Activated CD4-positive, alpha-beta memory T cell treated with anti-CD3 and anti-CD28 coated beads for 36 hours (primary cell): ENCODE results near the gene TMEM9. TPM values are rescaled to one million over a fixed set of nuclear protein-coding genes. Genes with fewer than 3 reads are reported as not detected.

Source experiments
- CTCF ChIA-PET: fragments of 350-600 bp; sonication (Branson Sonifier 250); formaldehyde crosslinking; loops from one replicate; lab custom pipeline; 2021; ENCODE audit warnings: antibody characterized with exemption, inconsistent platforms; lab: Charles Lee
- POLR2A ChIA-PET: fragments of 350-600 bp; sonication (Branson Sonifier 250); formaldehyde crosslinking; loops from one replicate; lab custom pipeline; 2021; ENCODE audit warnings: antibody characterized with exemption; lab: Charles Lee
- DNase-seq: peaks from one replicate; pipeline ENCODE4 v3.0.0-alpha.2; 2020
- H3K27ac Mint-ChIP-seq: one replicate; pipeline ENCODE4 v1.8.0; 2021; ENCODE audit warnings: mixed read lengths
- H3K27me3 Mint-ChIP-seq: one replicate; pipeline ENCODE4 v1.8.0; 2021; ENCODE audit warnings: mixed read lengths
- H3K36me3 Mint-ChIP-seq: one replicate; pipeline ENCODE4 v1.8.0; 2021; ENCODE audit warnings: mixed read lengths
- H3K4me1 Mint-ChIP-seq: one replicate; pipeline ENCODE4 v1.8.0; 2021; ENCODE audit warnings: low read depth, mixed read lengths
- H3K4me3 Mint-ChIP-seq: one replicate; pipeline ENCODE4 v1.8.0; 2021; ENCODE audit warnings: mild to moderate bottlenecking, mixed read lengths
- H3K9me3 Mint-ChIP-seq: one replicate; pipeline ENCODE4 v1.8.0; 2021; ENCODE audit warnings: mixed read lengths
- intact Hi-C: fragments of 100-400 bp; cut with micrococcal nuclease; formaldehyde crosslinking; loops from one replicate; pipeline ENCODE4 v1.15.1; 2023
- total RNA-seq, 2 experiments: library from RNA; stranded (reverse); gene quantifications; one replicate each; pipeline ENCODE4 v1.2.3, GENCODE V29; 2021

TMEM9 gene
- total RNA-seq, 2 experiments from 2014 or later, result 21.7 to 22.5 TPM

- H3K27ac Mint-ChIP-seq, result no peak overlapping the region
- intact Hi-C loops, result loop anchor here (1.0 kb wide), 2 partner anchors 13 to 35 kb away; no protein-coding TSS in a partner anchor
- H3K4me3 Mint-ChIP-seq, result no peak overlapping the region
- H3K36me3 Mint-ChIP-seq, result no peaks in the 10 kb centered on the region
- no peak for DNase-seq
- no peaks in the 10 kb centered on the region for H3K4me1 Mint-ChIP-seq
- H3K27me3 Mint-ChIP-seq, result peaks cover 31% of the 10 kb centered on the region
- CTCF ChIA-PET, result interaction anchor here (0.7 to 1.6 kb wide), 8 partner anchors 9 to 71 kb away, joined by 3 to 6 read pairs (median 3); no protein-coding TSS in a partner anchor
- no peaks in the 10 kb centered on the region for H3K9me3 Mint-ChIP-seq
- POLR2A ChIA-PET, result no interaction called here
These were observed 30.2 kb upstream of the TMEM9 start for GRCh38 chr1:201184307-201185122.

- ChIA-PET CTCF (interaction anchor here (0.7 to 1.2 kb wide), 3 partner anchors 25 to 35 kb away, joined by 3 to 4 read pairs (median 4); no protein-coding TSS in a partner anchor), POLR2A (no interaction called here)
- Mint-ChIP-seq H3K27ac (no peak overlapping the region), H3K9me3 (peaks cover 3% of the 10 kb centered on the region), H3K36me3 (peaks cover 2% of the 10 kb centered on the region), H3K27me3 (peaks cover 31% of the 10 kb centered on the region), H3K4me1 (no peaks in the 10 kb centered on the region), H3K4me3 (no peak overlapping the region)
- intact Hi-C loops, result no loop called here
- no peak for DNase-seq
These were observed 29.5 kb upstream of the TMEM9 start for GRCh38 chr1:201183753-201184152.

GRCh38 chr1:201183209-201183608 lies 28.9 kb upstream of the TMEM9 start:
- no peak overlapping the region for H3K4me3 Mint-ChIP-seq
- H3K9me3 Mint-ChIP-seq, result peaks cover 3% of the 10 kb centered on the region
- H3K36me3 Mint-ChIP-seq, result peaks cover 2% of the 10 kb centered on the region
- H3K27ac Mint-ChIP-seq, result no peak overlapping the region
- intact Hi-C loops, result no loop called here
- peaks cover 31% of the 10 kb centered on the region for H3K27me3 Mint-ChIP-seq
- ChIA-PET POLR2A (no interaction called here), CTCF (interaction anchor here (1.2 kb wide), 2 partner anchors 32 to 34 kb away, joined by 4 read pairs; no protein-coding TSS in a partner anchor)
- no peak for DNase-seq
- no peaks in the 10 kb centered on the region for H3K4me1 Mint-ChIP-seq

GRCh38 chr1:201181726-201182125 lies 27.5 kb upstream of the TMEM9 start:
- H3K36me3 Mint-ChIP-seq, result peaks cover 3% of the 10 kb centered on the region
- POLR2A ChIA-PET, result no interaction called here
- H3K4me3 Mint-ChIP-seq, result no peak overlapping the region
- H3K27ac Mint-ChIP-seq, result no peak overlapping the region
- intact Hi-C loops, result no loop called here
- no peak for DNase-seq
- no peaks in the 10 kb centered on the region for H3K4me1 Mint-ChIP-seq
- peaks cover 6% of the 10 kb centered on the region for H3K9me3 Mint-ChIP-seq
- H3K27me3 Mint-ChIP-seq, result peaks cover 28% of the 10 kb centered on the region
- CTCF ChIA-PET, result no interaction called here

- H3K9me3 Mint-ChIP-seq, result peaks cover 6% of the 10 kb centered on the region
- peaks cover 3% of the 10 kb centered on the region for H3K36me3 Mint-ChIP-seq
- H3K27me3 Mint-ChIP-seq, result peaks cover 28% of the 10 kb centered on the region
- no peaks in the 10 kb centered on the region for H3K4me1 Mint-ChIP-seq
- H3K27ac Mint-ChIP-seq, result no peak overlapping the region
- no peak overlapping the region for H3K4me3 Mint-ChIP-seq
- ChIA-PET CTCF (no interaction called here), POLR2A (no interaction called here)
- DNase-seq, result no peak
- intact Hi-C loops, result no loop called here
These were observed 27.0 kb upstream of the TMEM9 start for GRCh38 chr1:201181323-201181722.

- no peak overlapping the region for H3K27ac Mint-ChIP-seq
- ChIA-PET CTCF (no interaction called here), POLR2A (no interaction called here)
- no peaks in the 10 kb centered on the region for H3K4me1 Mint-ChIP-seq
- H3K9me3 Mint-ChIP-seq, result peaks cover 6% of the 10 kb centered on the region
- intact Hi-C loops, result no loop called here
- DNase-seq, result no peak
- H3K36me3 Mint-ChIP-seq, result peaks cover 3% of the 10 kb centered on the region
- H3K4me3 Mint-ChIP-seq, result no peak overlapping the region
- peaks cover 28% of the 10 kb centered on the region for H3K27me3 Mint-ChIP-seq
These were observed 26.6 kb upstream of the TMEM9 start for GRCh38 chr1:201180901-201181300.

- no peak overlapping the region for H3K27ac Mint-ChIP-seq
- DNase-seq, result no peak
- CTCF ChIA-PET, result no interaction called here
- H3K36me3 Mint-ChIP-seq, result peaks cover 3% of the 10 kb centered on the region
- POLR2A ChIA-PET, result no interaction called here
- no peak overlapping the region for H3K4me3 Mint-ChIP-seq
- intact Hi-C loops, result no loop called here
- peaks cover 6% of the 10 kb centered on the region for H3K9me3 Mint-ChIP-seq
- H3K4me1 Mint-ChIP-seq, result no peaks in the 10 kb centered on the region
- peaks cover 28% of the 10 kb centered on the region for H3K27me3 Mint-ChIP-seq
These were observed 25.9 kb upstream of the TMEM9 start for GRCh38 chr1:201180141-201180540.

- no peak overlapping the region for H3K4me3 Mint-ChIP-seq
- peaks cover 23% of the 10 kb centered on the region for H3K27me3 Mint-ChIP-seq
- POLR2A ChIA-PET, result no interaction called here
- CTCF ChIA-PET, result no interaction called here
- H3K9me3 Mint-ChIP-seq, result peaks cover 6% of the 10 kb centered on the region
- H3K27ac Mint-ChIP-seq, result no peak overlapping the region
- intact Hi-C loops, result no loop called here
- peaks cover 3% of the 10 kb centered on the region for H3K36me3 Mint-ChIP-seq
- no peak for DNase-seq
- H3K4me1 Mint-ChIP-seq, result no peaks in the 10 kb centered on the region
These were observed 24.4 kb upstream of the TMEM9 start for GRCh38 chr1:201178718-201179117.

- Mint-ChIP-seq H3K27me3 (peaks cover 20% of the 10 kb centered on the region), H3K9me3 (peaks cover 6% of the 10 kb centered on the region), H3K27ac (no peak overlapping the region), H3K4me1 (peaks cover 9% of the 10 kb centered on the region), H3K36me3 (peaks cover 3% of the 10 kb centered on the region), H3K4me3 (no peak overlapping the region)
- no peak for DNase-seq
- intact Hi-C loops, result no loop called here
- ChIA-PET CTCF (interaction anchor here (1.0 kb wide), 1 partner anchor 26 kb away, joined by 3 read pairs; no protein-coding TSS in a partner anchor), POLR2A (no interaction called here)
These were observed 22.7 kb upstream of the TMEM9 start for GRCh38 chr1:201176940-201177339.

GRCh38 chr1:201175820-201176500 lies 21.7 kb upstream of the TMEM9 start:
- CTCF ChIA-PET, result interaction anchor here (2.0 kb wide), 1 partner anchor 9 kb away, joined by 6 read pairs; no protein-coding TSS in a partner anchor
- peaks cover 15% of the 10 kb centered on the region for H3K27me3 Mint-ChIP-seq
- H3K9me3 Mint-ChIP-seq, result peaks cover 6% of the 10 kb centered on the region
- intact Hi-C loops, result no loop called here
- H3K27ac Mint-ChIP-seq, result no peak overlapping the region
- H3K36me3 Mint-ChIP-seq, result peaks cover 3% of the 10 kb centered on the region
- H3K4me1 Mint-ChIP-seq, result peaks cover 17% of the 10 kb centered on the region
- no peak overlapping the region for H3K4me3 Mint-ChIP-seq
- DNase-seq, result no peak
- POLR2A ChIA-PET, result no interaction called here

- peaks cover 5% of the 10 kb centered on the region for H3K27me3 Mint-ChIP-seq
- intact Hi-C loops, result no loop called here
- peaks cover 2% of the 10 kb centered on the region for H3K9me3 Mint-ChIP-seq
- DNase-seq, result no peak
- H3K36me3 Mint-ChIP-seq, result peaks cover 2% of the 10 kb centered on the region
- ChIA-PET CTCF (no interaction called here), POLR2A (no interaction called here)
- no peak overlapping the region for H3K4me3 Mint-ChIP-seq
- H3K4me1 Mint-ChIP-seq, result peaks cover 22% of the 10 kb centered on the region
- H3K27ac Mint-ChIP-seq, result no peak overlapping the region
These were observed 19.5 kb upstream of the TMEM9 start for GRCh38 chr1:201173736-201174135.

GRCh38 chr1:201172999-201173610 lies 18.8 kb upstream of the TMEM9 start:
- no peak overlapping the region for H3K4me3 Mint-ChIP-seq
- H3K27ac Mint-ChIP-seq, result no peak overlapping the region
- peak; percentile 48 for DNase-seq
- H3K36me3 Mint-ChIP-seq, result peaks cover 2% of the 10 kb centered on the region
- H3K27me3 Mint-ChIP-seq, result peaks cover 5% of the 10 kb centered on the region
- POLR2A ChIA-PET, result no interaction called here
- intact Hi-C loops, result no loop called here
- H3K4me1 Mint-ChIP-seq, result peaks cover 22% of the 10 kb centered on the region
- H3K9me3 Mint-ChIP-seq, result peaks cover 2% of the 10 kb centered on the region
- CTCF ChIA-PET, result no interaction called here
